NCI-H446 treated with DMSO at 0.1 percent for 48 hours (cell line): ENCODE data around the gene FGF2.
"Not testable (repeated sequence)": the region's sequence is repeated elsewhere in the genome, so short reads cannot be mapped to it uniquely, and the experiment has no call there.

Experiments used
- DNase-seq: peaks from one replicate; lab custom pipeline; 2025; lab: John Stamatoyannopoulos, UW

Gene FGF2

GRCh38 chr4:122826553-122827257, at the start of gene FGF2:
TSS of gene FGF2 (plus strand) at chr4:122826831. CDS start at chr4:122827175, 344 bp downstream.
- peak; percentile 30 for DNase-seq

GRCh38 chr4:122776916-122777315, 49.7 kb upstream of the FGF2 start:
- no peak for DNase-seq

DNA sequence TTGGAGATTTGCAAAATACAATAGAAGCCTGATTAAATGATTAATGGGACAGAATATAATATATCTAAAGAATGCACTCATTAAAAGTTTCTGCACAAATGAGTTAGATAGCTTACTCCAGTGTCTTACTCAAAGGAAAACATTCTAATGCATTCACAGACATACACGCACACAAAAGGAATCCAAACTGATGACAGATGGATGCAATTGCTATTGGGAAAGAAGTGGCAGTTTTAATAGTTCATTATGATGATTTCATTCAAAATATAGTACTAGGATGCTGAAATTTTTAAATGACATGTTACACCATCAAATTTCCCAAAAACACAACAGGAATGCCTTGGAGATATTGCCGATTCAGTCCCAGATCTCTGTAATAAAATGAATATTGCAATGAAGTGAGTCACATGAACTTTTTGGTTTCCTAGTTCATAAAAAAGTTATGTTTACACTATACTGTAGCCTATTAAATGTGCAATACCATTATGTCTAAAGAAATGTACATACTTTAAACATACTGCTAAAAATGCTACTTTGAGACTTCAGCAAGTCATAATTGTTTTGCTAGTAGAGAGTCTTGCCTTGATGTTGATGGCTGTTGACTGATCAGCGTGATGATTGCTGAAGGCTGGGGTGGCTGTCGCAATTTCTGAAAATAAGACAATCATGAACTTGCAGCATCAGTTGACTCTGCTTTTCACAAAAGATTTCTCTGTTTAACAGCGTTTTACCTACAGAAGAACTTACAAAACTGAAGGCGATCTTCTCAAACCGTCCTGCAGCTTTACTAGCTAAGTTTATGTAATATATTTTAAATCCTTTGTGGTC, 48.6 kb upstream of the FGF2 start:
- no peak for DNase-seq

GRCh38 chr4:122781486-122781885, 45.1 kb upstream of the FGF2 start:
- DNase-seq, result no peak

- DNase-seq, result peak; percentile 18
Observed at GRCh38 chr4:122783301-122784215, 43.1 kb upstream of the FGF2 start.

DNA sequence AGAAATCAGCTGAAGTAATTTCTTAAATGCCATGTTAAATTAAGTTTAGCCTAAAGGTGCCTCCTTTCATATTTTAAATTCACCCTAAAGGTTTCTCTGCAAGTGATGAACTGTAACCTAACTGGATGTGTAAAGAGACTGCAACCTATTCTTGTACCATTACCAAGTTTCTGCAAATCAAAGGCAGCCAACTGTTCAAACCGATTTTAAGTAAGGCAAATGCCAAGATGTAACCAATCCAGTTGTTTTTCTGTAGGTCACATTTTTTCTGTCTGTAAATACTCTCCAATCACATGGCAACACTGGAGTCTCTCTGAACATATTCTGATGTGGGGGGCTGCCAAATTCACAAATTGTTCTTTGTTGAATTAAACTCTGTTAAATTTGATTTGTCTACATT, 42.4 kb upstream of the FGF2 start:
- DNase-seq, result no peak

- no peak for DNase-seq
Observed at GRCh38 chr4:122785099-122785498, 41.5 kb upstream of the FGF2 start.

DNA sequence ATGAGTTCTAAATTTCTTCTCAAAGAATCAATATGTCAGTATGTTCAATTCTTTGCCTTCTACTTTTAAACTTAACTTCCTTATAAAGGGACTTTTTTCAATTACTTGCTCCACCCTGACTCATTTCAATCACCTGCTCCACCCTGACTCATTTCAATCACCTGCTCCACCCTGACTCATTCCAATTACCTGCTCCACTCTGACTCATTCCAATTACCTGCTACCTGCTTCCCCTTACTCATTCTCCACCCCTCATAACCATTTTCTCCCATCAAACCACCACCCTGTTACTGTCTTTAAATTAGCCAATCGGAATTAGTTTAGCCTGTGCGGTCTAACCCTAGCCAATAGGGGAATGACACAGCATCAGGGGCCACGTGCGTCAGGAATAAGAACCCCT, 40.3 kb upstream of the FGF2 start:
- not testable (repeated sequence) for DNase-seq

GRCh38 chr4:122786920-122787319, 39.7 kb upstream of the FGF2 start:
- DNase-seq, result not testable (repeated sequence)

DNA sequence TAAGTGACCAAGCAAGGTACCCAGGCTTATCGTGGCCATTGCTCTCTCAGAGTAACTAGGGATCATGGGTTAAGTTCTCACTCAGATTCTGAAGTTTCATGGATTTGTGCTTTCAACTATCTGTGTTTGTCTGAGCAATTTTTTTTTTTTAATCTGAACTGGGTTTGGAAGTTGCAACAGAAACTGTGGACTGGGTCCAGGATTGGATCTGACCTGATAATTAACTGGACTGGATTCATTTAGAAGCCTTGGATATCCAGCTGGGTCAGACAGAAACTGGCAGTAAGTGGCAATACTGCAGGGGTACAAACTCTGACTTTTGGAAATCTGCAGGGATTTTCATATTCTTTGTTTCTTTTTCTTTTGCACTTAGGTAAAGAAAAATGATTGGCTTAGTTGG, 38.7 kb upstream of the FGF2 start:
- DNase-seq, result no peak

DNA sequence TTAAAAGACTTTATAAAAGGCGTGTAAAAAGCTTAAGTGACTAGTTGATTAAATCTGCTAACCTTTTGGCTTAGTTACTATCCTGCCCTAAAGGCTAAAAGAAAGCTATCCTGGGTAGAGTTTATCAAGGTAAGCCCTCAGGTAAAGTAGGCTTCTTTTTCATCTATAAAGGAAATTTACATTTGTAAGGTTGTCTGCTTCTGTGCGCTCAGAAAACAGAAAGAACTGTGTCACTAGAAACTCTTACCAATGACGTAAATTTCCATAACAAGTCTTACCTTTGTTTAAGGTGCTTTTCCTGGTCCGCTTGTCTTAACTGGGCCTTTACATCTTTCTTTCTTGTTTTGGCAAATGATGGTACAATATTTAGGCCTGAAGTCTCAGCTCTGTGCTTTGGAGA, 37.7 kb upstream of the FGF2 start:
- no peak for DNase-seq

DNA sequence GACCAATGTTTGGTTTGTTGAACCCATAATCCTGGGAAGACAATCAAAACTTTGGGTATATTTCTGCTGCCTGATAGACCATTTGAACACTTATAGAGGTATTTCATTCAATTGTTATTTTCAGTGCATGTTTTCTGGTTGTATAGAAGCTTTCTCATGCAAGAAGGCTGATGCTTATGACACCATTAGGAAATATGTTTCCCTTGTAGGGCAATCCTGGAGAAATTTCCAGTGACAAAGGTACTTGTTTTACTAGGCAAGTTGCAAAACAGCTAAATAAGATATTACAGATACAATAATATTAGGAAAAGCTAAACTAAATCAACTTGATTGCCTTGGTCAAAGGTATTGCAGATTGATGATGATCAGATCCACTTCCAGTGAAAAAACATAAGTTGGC, 32.8 kb upstream of the FGF2 start:
- no peak for DNase-seq

DNA sequence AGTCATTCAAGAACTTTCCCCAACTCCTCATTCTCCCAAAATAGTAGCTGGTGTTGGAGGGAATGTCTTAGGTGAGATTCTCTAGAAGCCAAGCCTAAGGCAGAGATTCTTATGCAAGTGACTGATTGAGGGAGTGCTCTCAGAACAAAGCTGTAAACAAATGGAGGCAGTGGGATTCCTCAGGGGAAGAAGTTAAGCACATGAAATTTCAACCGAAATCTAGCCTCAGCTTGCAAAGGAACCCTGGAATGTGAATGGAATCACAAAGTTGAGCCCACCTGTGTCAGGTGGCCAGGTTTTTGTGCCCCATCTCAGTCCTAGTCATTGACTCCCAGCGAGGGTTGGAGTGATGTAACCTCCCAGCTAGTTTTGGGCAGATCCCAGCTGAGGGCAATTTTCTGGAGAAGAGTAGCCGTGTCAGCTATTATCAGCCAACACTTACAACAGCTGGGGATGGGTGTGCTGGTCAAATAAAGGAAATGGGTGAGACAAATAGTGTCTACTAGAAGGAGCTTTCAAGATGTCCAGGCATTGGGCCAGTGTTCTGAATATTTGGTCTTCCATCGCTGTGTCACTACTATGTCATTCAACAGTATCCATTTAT, 29.7 kb upstream of the FGF2 start:
- DNase-seq, result no peak

GRCh38 chr4:122797405-122798094, 29.1 kb upstream of the FGF2 start:
- no peak for DNase-seq

DNA sequence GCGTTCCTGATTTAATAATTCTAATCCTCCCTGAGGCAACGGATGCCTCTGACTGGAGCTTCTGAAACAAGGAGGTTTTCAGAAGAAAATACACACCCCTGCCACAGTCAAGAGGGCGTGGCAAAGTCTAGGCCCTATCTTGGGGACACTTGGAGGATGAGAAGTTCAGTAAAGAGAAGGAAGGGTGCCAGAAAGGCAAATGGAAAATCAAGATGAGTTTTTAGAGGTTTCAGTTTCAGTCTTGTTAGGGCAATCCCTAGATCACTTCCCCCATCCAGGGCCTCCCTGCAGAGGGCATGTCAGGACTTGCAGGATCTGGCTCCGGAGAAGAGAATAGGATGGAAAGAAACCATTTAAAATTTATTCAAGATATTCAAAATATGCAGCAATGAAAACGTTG, 28.5 kb upstream of the FGF2 start:
- DNase-seq, result peak; percentile 70

DNA sequence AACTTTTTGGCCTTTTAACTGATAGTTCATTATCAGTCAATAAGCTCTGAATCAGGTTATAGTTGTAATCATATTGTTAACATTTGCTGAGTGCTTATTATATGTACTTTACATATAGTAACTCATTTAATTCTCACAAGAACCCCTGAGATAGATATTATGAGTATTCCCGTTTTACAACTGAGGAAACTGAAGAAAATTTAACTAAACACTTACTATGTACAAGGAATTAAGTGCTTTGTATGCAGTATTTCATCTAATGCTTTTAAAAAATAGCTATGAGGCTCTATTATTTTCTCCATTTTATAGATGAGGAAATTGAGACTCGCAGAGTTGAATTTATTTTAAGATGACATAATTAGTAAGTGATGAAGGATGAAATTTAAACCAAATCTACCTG, 27.7 kb upstream of the FGF2 start:
- DNase-seq, result no peak

- DNase-seq, result no peak
Observed at GRCh38 chr4:122803788-122804208, 22.8 kb upstream of the FGF2 start.

DNA sequence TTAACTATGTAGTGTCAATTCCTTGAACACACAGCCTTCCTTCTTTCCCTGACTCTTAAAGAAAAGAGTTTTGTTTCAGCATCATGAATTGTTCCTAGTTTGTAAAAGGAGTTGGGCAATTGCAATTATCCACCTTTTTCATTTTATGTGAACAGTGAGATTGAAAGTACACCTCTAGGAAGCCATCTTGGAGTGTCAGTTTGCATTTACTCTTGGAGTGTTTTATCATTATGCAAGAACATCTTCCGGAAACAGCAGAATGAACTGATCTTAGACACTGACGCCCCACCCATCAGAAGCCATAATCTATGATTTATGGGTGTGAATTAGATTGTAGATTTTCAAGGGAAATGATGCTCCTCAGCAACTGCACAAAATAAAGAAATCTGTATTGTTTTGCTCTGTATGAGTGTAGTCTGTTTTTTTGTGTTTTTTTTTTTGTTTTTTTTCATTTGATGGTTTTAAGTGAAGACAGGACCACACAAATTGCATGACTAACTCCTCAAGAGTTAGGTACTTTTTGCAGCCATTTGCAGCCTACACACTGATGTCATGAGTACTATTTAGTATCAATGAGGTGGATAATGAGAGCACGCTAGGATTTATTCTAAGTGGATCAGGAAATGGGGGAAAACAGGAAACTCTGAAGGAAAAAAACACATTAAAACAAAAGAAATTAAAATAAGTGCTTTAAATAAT, 19.5 kb upstream of the FGF2 start:
- no peak for DNase-seq

DNA sequence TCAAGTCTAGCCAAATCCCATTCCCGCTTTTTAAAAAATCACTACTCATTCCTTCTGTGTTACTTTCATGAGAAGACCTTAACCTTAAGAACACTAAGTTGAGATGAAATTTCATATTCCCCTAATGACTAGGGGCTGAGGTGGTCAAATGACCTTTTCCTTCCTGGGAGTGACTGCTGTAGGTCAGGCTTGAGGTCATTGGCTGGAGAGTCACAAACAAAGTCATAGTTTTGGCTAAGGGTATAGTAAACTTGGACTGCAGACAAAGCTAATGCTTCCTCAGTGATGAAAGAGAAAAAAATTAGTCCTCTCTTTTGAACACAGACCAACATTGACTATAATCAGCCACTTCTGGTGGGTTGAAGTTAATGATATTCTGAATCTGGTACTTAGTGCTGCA, 16.0 kb upstream of the FGF2 start:
- no peak for DNase-seq

GRCh38 chr4:122811781-122812180, 14.8 kb upstream of the FGF2 start:
- not testable (repeated sequence) for DNase-seq

DNA sequence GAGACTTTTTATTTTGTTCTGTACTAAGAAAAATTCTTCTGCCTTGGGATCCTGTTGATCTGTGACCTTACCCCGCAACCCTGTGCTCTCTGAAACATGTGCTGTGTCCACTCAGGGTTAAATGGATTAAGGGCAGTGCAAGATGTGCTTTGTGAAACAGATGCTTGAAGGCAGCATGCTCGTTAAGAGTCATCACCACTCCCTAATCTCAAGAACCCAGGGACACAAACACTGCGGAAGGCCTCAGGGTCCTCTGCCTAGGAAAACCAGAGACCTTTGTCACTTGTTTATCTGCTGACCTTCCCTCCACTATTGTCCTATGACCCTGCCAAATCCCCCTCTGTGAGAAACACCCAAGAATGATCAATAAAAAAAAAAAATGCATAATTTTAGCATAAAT, 13.8 kb upstream of the FGF2 start:
- not testable (repeated sequence) for DNase-seq
